TTC549 (cell line): Measurements from ENCODE around the gene MCF2L2.
"Not testable (repeated sequence)": the region's sequence is repeated elsewhere in the genome, so short reads cannot be mapped to it uniquely, and the experiment has no call there.

ENCODE experiments used
- FAIRE-seq: peaks from 2 replicates; lab custom pipeline; 2012; peaks lifted over from hg19 to GRCh38; lab: Jason Lieb, UNC

MCF2L2 gene

DNA sequence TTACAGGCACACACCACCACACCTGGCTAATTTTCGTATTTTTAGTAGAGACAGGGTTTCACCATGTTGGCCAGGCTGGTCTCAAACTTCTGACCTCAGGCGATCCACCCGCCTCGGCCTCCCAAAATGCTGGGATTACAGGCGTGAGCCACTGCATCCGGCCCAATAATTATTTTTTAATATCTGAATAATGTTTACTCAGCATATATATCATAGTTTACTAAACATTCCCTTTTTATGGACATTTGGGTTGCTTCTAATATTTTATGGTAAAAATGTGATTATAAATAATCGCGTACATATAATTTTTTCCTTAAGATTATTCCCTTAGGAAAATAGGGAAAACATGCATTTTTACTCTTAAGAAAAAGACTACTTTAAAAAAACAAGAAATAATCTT lies 198.2 kb downstream of the MCF2L2 start:
- not testable (repeated sequence) for FAIRE-seq

DNA sequence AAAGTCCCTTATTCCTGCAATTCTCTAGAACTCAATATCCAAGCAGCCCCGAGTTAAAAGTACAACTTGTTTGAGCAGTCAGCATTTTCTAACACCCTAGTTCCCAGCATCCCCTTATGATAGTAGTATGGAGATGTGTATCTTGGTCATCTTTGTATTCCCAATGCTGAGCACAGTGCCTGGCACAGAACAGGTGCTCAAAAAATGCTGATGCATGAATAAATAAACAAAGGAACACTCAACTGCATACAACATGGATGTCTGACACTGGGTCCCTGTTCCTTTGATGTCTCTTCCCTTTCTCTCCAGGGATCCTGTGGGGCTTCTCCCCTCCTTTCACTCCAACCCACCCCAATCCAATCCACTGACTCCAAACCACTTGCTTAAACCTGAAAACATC lies 199.2 kb downstream of the MCF2L2 start:
- no peak for FAIRE-seq

DNA sequence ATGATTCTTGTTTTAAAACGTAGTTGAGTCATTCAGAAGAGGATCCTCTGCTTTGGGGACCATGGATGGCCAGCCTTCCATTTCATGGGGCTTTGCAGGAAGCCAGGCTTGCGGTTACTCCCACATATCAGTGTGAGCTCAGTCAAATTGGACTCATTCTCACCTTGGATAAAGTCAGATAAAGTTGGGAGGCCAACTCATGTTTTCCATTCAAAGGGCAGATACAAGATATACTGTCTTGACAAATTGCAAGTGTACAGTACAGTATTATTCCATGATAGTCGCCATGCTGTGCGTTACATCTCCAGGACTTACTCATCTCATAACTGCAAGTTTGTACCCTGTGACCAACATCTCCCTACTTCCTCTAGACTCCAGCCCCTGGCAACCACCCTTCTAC lies 200.8 kb downstream of the MCF2L2 start:
- no peak for FAIRE-seq

DNA sequence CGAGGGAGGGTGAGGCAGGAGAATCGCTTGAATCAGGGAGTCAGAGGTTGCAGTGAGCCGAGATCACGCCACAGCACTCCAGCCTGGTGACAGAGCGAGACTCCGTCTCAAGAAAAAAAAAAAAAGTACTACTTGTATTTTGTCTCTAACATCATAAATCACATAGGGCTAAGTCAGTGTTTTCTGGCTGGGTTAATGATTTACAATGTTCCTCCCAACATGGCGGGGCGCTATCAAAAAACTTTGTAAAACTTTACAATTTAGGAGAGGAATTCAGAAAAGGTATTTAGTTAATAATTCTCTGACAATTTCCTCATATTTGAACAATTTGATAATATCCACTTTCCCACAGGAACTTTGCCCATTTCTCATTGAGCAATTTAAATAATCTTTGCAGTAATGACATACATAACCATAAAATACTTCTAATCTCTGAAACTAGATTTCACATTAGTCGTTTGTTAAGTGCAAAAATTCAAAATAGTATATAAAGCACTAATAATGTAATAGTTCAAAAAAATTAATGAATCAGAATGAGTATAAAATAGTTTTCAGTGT lies 202.0 kb downstream of the MCF2L2 start:
- FAIRE-seq = no peak

DNA sequence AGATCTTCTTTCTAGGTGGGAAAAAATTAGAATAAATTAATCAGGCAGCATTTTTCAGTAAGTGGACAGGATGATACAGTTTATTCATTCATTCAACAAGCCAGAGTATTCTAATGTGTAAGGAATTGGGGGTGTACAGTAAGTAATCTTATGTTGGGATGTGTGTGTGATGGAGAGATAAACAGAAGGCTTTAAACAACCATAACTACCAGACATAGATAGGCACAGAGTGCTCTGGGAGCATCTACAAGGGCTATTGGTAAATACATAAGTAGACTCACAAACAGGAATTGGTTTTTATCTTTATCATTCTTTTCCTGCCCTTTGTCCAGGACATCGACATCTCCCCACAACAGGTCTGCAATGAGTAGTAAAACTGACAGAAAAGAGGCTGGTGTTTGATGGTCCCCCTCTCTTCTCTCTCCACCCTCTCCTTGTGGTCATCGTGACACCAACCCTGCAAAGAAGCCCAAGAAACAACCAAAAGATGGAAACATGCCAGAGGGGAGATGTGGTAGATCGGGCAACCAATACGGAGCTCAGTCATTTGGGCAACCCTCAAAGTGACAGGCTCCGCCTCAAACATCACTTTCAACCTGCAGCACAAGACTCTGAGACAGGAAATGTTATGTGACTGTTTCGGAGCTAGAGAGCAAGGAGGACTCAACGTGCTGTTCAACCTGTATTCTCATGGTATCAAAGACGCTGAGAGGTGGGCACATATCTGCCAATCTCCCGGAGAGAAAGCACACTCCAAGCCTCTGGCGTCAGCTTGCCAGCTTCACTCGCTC lies 204.0 kb downstream of the MCF2L2 start:
- FAIRE-seq = no peak

DNA sequence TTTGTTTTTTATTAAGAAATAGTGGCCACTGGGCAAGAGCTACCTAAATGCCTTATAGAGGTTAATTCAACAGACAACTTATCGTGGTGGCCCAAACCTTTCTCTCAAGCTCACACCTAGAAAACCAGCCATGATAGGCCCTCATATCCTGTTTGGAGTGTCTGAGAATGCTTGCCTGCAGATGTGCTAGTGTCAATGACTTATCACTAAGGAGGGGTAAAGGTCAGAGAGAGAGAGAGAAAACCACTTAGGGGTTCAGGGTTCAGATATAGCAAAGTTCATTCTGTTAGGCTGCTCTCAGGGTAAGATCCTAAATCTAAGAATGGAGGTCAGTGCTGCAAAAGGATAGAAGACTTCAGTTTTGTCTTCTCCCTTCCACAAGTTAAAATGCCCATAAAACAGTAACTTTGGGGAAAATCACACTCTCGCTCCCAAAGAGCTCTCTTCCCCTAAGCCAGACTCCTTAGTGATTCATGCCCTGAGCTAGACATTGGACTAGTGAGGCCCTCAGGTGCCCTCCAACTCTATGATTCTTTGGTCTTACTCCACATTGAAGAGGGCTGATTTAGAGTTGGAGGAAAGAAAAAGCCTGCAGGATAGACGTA lies 205.7 kb downstream of the MCF2L2 start:
- FAIRE-seq = no peak

DNA sequence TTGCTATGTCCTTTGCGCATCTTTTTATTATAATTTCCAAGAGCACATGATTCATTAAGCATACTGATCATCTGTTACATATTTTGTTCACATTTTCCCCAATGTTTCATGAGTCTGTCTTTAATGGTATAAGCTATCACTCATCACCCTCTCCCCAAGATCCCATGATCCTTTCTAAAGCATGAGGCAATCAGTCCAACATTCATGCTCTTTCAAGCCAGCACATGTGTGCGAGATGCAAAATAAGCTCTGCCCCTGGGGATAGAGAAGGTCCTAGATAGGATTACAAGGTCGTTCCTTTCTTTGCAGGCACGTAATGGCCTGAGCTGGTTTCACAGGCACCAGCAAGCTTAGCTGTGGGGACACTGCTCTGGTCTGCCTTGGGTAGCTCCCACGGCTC lies 207.6 kb downstream of the MCF2L2 start:
- no peak for FAIRE-seq

DNA sequence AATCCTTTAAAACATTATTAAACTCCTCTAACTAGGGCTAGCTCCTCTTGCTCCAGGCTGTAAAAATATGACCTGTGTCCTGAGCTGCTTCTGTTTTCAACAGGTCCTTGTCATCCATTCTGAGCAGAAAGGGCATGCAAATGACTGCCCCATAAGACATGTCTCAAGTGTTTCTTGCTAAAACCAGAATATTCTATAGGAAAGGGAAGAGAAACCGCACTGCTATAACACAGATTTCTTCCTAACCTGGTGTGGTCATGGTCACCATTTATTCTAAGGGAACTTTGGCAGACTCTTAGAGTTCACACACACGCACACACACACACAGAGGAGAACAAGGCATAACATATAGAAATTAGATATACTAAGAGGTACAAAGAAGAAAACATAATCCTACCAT lies 209.6 kb downstream of the MCF2L2 start:
- no peak for FAIRE-seq

DNA sequence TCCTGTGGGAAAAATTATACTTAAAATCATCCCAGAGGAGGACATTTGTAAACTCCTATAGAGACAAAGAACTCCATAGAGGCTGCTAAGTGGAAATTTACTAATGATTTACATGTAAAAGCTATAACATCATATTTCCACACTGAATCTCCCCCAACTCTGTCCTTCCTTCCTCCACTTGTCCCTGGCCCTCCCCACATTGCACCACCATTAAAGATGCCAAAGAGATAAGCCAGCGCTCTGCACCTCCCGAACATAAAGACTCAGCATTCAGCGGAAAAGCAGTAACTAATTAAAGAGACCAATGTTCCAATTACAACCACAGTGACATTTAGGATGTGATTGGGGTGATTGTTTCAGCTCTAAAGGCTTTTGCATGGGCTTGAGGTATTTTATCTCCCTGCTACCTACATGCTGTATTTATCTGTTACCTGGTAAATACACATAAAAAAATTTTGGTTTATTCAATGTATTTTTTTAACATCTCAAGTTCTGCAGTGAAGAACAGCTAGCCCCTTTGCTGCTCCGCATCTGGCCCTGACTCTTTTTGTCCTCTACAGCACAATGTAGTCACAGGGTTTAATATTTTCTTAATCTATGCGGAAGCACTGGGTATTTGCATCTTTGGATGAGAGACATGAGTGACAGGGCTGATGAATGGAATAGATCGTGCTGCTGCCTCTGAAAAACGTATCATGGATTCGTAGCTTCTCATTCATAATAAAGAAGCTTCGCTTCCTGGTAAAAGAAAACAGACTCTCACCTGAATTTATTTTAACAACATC lies 210.7 kb downstream of the MCF2L2 start:
- FAIRE-seq = no peak

DNA sequence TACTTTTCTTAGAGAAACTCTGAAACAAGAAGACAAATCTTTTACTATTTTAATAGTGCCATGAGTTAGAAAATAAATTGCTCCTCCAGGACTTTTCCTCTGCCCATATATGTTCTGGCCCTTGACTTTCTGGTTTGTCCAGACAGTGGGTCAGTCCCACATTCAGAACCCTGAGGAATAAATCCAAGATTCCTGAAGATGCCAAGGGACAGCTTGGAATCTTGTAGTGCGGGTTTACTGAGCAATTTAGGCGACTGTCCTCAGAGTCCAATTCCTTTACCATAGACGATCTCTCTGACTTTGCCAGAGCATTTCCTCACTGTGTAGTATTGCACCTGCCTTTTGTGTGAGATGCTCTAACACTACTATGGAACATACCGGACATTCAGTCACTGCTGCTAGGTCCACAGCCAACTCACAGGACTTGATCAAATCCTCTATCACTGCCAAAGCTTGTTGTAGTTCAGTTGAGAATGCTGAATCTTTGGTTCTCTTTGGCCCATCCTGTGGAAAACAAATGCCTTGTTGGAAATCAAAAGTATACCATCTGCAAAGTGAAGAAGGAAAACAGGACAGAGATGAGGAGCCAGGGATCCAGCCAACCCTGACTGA lies 212.7 kb downstream of the MCF2L2 start:
- FAIRE-seq = no peak

DNA sequence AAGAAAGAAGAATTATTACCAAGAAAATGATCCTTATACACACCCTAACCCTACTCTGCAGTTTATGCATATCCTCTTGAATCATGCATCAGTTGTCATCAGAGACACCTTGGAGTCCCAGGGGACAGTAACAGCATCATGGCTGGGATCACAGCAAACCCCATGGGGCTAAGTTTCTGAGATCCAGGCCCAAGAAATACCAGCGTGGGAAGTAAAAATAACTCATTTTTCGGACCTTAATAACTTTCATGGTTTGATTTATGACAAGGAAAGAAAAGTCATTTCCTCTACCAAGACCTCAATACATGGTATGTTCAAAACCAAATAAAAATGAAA lies 214.2 kb downstream of the MCF2L2 start:
- FAIRE-seq = no peak

DNA sequence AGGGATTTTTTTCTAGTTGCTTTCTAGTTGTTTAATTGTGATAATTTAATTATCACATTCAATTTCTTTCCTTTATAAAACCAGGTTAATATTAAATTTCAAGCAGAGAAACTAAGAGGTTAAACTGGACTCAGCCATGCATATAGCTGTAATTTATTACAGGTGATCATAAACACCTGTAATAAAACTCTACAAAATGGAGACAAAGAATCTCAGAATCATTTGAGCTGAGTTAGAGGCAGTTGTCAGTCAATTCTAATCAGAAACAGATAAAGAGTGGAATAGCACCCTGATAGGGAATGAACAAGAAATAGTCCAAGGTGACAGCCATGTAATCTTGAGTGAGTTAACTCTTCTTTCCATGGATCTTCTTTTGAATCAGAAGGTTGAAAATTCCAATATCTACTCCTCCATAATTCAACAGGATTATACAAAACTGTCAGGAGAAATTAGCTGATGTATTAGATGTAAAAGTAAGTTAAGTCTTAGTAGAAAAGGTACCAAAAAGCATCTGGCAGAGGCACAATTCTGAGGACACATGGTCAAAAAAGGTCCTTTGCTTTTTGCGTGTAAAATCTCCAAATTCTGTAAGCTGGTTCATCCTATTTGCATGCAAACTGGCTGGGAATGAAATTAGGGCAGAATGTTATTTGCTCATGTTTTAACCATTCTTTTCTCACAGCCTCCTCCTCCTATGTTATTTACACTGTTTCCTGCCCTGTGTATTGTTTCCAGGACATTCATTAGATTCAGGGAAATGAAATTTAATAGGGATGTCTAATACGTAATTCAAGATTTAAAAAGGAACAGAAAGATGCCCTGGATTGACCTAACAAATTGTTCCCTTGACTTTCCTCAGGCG lies 214.8 kb downstream of the MCF2L2 start:
- FAIRE-seq = no peak

DNA sequence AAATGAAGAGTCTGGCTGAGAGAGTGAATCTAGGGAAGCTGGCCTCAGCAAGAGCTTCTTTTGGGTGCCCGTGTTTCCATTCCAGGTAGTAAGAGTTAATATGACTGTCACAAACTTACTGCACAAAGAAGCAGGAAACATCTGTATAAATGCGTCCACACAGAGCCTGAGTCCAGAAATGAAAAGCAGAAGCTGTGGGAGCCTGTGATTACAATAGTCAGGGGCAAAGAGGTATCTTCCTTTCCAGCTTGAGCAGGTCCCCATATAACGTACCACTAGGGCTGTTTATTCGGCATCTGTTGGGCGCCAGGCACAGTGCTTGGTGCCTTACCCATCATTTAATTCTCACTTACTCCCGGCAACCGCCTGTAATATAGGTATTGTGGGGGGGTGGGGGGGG lies 215.9 kb downstream of the MCF2L2 start:
- no peak for FAIRE-seq

DNA sequence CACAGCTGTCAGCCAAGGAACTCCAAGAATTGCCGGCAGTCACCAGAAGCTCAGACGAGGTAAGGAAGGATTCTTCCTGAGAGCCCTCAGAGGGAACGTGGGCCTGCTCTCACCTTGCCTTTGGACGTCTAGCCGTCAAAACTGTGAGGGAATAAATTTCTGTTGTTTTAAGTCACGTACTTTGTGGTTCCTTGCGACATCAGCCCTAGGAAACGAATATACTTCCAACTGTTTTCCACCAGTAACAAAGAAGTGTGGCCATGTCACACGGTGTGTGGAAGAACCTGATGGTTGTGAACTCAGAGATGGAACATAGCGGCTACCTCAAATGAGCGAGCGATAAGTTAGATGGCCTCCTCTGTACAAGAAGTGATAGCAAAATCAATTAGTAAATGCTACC lies 216.3 kb downstream of the MCF2L2 start:
- no peak for FAIRE-seq

DNA sequence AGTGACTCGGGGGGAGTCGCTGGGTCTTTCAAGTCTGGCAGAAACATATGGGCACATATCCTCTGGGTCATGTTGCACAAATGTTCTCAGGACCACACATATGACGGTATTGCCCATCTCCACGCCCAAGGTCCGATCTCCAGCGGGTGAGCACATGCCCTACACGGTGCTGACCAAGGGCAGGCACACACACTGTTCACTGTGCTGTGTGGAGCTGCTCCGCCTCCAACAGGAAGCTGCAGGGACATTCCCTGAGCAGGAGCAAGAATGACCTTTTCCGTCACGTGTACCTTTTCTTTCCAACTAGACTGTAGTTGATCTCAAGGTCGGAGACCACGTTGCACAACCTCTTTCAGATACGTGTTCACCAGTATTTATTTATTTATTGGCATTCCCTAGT lies 217.1 kb downstream of the MCF2L2 start:
- FAIRE-seq = no peak

DNA sequence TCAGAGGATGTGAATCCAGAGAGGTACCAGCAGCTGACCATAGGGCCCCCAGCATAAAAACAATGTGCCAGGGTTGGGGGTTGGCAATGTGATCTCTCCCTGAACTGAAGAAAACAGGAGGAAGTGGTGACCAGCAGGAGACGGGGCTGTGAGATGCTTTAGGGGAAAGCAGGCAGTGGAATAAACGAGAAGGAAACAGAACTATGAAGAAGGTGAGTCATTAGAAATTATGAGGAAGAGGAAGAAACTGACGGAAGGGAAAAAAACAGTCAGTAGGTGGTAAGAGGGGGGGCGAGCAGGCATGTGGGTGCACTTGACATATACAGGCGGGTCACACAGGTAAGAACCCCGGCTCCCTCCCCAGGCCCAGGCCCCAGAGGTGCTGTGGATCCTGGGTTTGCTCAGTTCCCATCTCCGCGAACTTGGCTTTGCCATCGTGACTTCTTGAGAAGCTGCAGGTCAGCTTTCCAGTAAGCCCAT lies 217.5 kb downstream of the MCF2L2 start:
- no peak for FAIRE-seq

DNA sequence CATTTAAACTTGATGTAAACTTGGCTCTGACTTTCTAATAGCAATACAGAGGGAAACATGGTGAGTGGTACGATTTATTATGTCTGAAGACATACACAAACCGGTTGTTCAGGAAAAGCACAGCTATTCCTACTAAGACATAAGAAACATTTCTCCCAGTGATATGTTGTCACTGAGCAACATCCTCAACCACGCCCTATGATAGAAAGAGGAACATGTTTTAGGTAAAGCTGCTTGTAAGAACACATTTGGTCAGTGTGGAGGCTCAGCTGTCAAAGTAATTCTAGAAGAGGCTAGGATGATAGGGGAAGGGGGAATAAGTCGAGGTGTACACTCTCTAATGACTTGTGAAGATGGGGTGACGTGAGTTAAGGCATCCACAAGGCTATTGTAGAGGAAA lies 218.1 kb downstream of the MCF2L2 start:
- FAIRE-seq = no peak

DNA sequence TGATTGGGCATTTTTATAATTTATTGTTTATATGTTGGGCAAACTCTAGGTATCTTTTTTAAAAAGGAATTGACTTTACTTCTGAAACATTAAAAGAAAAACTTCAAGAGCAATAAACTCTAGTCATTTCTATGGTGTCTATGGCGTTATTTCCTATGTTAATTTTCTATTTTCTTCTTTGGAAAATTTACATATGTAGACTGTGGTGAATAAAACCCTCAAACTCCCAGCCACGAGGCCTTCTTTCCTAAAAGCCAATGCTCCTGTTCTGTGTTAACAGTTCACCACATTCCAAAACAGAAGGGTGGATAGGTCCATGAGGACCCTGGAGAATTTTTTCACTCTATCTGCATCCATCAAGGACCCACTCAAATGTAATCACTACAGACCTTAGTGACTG lies 219.6 kb downstream of the MCF2L2 start:
- FAIRE-seq = no peak

DNA sequence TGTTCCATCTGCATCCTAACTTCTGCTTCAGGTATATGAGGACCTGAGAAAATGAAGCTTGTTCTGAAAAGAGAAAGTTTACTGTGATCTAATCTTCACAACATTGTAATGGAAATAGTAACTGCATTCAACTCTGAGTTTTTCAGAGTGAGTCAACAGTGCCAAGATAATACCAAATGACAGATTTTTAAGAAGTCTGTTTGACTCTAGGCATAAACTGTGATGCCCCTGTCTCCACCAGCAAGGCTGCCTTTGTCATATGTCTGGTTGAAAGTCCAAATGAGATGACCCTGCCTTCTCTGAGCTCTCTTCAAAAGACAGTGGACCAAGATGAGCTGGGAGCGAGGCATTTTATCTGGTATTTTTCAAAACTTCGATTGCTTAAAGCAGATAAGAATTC lies 220.2 kb downstream of the MCF2L2 start:
- no peak for FAIRE-seq

DNA sequence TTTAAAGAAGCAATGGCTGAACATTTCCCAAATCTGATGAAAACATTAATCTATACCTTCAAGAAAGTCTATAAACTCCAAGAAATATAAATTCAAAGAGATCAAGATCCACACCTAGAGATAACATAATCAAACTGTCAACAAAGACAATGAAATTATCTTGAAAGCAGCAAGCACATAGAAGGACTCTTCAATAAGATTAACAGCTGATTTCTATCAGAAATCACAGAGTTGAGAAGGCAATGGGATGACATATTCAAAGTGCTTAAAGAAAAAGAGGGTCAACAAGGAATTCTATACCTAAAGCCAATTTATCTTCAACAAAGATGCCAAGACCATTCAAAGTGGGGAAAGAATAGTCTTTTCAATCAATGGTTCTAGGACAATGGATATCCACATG lies 224.7 kb downstream of the MCF2L2 start:
- FAIRE-seq = no peak

DNA sequence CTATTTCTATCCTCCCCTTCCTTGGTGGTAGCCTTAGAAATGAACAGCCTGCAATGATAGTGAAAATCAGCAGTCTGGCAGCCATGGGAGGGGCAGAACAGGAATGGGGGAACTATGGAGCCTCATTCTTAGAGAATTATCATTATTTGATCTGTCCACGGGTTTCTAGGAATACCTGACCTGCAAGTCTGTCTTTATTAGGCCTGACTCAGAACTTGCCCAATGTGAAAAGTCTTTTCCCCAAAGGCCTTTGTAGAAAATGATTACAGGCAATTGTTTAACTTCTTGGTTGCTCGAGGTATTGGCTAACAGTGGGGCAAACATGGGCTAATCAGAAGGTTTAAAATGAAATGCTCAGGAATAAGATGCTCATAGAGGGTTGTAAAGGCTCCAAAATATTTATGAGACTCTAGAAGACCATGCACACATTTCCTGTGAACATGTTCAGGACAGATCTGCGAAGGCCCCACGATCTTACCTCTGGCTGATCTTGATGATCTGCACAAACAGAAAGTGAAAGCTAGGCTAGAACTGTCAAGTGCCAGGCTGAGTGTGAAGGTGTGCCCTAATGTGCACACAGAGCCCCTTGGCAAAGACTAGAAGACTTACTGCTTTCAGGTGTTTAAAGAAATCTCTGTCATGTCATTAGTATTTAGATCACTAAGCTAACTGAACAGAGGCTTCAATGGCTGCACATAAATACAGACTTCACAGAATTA lies 226.3 kb downstream of the MCF2L2 start:
- FAIRE-seq = no peak
